Raji (cell line): ENCODE results near the gene CHST1.

Experiments used
- POLR2A ChIP-seq: IDR thresholded peaks from 2 replicates; pipeline ENCODE4 v1.6.1; 2011; ENCODE audit warnings: low read depth, low read length, control low read depth; ENCODE audit not compliant: insufficient read depth

CHST1 gene

DNA sequence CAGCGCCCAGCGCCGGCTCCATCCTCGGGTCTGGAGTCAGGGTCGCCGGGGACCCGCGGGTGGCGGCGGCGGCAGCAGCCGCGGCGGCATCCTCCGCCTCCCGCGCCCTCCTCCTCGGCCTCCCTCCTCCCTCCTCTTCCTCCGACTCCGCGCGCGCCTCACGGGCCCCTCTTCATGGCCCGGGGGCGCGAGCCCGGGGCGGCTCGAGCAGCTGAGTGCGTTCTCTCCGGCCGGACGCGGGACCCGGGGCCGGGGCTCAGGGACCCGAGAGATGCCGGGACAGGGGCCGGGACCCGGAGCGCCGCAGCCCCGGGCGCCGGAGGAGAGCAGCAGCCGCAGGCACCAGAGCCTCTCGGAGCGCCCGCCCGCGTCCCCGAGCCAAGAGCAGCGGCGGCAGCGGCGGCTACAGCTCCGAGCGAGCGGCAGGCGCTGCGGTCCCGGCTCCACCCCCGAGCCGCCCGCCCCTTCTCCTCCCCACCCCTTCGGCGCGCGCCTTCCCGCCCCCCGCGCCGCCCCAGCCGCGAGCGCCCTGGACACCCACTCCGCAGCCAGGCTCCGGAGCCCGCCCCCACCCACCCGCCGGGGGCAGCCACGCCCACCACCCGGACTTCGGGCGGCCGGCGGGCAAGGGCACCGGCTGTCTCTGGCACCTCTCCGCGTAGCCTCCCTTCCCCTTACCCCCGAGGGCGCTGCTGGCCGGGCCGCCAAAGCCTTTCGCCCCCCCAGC, at the start of gene CHST1:
CHST1 (minus strand) TSS at position 417 of the 727 bp plus-strand sequence. CDS start 14,699 bp downstream, outside the sequence.
- TF ChIP-seq POLR2A: no peak

DNA sequence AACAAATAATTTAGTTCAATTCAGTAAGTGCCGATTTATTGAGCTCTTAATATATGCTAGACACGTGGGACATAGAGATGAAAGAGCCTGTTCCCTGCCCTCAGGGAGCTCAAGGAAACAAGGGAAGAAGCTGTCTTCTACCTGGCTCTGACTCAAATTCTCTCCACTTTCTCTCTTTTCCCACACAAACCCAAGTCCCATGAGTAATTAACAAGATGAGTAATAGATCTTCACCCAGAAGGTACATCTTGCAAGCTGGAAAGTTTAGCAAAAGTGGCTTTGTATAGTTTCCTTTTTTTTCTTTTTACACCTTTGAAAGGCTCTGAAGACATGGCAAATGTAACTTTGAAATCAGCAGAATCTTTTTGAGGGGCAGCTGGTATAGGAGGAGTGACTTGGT, 48.2 kb upstream of the CHST1 start:
- TF ChIP-seq POLR2A: no peak

GRCh38 chr11:45710561-45710960, 45.1 kb upstream of the CHST1 start:
- TF ChIP-seq POLR2A: no peak

- TF ChIP-seq POLR2A: no peak
Observed at GRCh38 chr11:45708887-45709663, 43.7 kb upstream of the CHST1 start.

DNA sequence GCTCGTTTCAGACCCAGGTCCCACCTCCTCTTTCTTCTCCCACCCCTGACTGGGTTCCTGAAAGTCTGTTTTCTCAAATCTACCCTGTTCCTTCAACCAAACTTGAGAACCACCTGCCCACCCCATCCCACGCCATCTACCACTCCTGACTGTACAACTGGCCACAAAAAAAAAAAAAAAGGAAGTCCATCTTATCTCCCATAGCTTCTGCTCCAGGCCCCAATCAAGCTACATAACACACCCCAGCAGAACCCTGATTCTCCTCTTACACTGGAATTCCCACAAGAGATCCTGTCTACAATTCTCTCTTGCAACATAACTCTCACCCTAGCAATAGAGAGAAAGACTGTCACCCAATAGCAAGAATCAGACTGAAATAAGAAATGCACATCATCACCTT, 39.2 kb upstream of the CHST1 start:
- TF ChIP-seq POLR2A: no peak

GRCh38 chr11:45704133-45704532, 38.7 kb upstream of the CHST1 start:
- no peak for TF ChIP-seq POLR2A

DNA sequence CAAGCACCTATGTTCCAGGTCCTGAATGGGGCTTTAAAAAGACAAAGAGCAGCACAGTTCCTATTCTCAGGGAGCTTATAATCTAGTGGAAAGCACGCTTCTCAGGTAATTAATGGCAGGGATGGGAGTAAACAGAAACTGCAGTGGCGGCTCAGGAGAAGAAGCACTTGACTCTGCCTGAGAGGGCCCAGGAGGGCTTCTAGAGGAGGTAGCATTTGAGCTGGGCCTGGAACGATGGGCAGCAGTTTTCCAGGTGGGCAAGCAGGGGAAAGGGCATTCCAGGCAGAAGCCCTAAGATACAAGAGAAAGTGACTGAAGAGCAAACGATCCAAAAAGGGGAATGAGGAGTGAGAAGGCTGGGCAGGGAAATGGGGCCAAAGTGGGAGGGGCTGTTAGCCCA, 37.1 kb upstream of the CHST1 start:
- TF ChIP-seq POLR2A: no peak

DNA sequence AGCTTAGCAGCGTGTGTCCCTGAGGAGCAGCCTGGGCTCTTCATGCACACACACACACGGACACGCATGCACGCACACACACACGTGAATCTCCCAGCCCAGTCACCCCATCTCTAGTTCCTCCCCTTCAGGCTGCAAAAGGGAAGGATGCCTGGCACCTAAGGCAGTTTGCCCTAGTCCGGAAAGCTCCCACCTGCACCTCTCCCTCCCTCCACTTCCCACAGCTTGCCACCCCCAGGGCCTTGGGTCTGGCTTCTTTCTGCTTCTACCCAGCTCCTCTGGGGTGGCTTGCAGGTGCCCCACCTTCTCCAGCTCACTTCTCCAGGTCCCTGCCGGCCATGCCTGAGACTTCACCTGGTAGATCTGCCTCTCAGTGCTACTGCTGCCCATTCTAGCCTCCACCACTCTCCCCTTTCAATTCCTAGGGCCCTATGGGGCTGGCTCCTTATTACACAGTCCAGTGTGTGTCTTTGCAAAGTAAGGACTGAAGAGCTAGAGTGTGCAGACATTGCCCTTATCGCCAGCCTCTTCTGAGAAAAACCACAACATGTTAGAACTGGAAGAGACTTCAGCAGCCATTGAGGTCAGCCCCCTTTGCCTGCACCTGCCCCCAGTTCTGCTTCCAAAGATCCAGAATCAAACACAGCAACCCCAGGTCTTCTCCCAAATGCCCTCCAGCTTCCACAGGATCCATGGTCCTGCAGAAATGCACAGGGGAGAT, 33.5 kb upstream of the CHST1 start:
- TF ChIP-seq POLR2A: no peak

DNA sequence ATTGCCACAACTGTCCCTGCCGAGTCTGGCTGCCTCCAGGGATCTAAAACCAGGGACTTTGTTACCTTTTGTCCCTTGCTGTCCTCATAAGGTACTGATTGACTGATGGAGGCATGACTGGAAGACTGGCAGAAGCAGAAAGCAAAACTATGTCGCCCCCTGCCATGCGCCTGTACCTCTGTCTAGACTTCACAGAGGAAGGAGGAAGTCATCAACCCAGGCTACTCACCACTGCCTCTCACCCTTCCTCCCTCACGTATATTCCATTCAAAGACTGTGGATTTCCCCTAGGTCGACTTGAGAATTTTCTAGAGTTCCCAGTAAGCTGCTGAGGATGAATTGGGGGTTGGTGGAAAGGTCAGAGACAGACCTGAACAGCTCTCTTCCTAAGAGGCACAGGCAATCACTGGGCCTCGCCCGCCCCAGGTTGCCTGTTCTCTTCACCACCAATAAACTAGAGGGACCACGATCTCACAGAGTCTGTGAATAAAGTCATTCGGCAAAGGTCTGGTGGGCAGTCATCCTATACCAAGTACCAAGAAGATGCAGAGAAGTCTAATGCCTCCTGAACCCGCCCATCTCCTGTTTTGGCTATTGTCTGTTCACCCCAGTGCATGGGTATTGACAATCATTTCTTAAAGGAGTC, 27.5 kb upstream of the CHST1 start:
- no peak for TF ChIP-seq POLR2A

DNA sequence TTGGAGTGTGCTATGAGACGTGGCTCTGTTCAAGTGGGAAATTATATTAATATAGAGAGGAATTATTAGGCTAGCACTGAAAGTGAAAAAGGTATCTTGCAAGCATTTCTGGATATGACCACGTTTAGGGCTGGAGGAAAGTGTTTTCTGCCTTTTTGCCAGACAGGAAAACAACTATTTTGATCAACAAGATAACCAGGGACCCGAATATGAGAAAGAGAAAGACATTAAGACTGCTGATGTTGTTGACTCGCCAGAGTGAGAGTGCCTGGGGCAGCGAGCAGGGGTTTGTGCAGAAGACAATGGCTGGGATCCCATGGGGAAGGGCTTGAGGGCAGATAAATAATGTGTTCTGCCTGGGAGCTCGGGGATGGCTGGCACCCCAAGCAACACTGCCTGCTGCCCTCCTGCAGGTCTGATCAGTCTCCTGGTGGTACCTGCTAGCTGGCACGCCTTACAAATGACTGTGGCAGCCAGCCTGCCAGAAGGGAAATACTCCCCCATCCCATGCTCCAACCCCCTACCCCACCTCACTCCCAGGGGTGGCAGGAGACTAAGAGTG, 23.1 kb upstream of the CHST1 start:
- TF ChIP-seq POLR2A: no peak

DNA sequence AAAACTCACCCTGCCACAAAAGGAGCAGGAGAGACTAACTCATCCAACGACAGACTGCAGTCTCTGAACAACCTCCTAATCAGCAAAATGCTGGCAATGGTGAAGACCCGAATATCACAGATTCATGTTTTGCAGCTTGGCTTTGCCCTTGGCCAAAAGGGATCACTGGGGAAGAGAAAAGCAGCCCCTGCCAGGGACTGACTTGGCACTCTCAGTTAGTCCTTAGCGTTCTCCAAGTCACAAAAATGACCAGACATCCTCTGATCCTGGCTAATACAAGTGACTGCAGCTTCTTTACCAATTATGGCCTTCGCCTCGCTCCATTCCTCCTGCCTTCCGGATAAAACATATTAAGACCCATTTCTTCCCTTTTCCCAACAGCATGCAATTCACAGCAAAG, 22.4 kb upstream of the CHST1 start:
- no peak for TF ChIP-seq POLR2A

GRCh38 chr11:45685964-45686537, 20.6 kb upstream of the CHST1 start:
- no peak for TF ChIP-seq POLR2A

DNA sequence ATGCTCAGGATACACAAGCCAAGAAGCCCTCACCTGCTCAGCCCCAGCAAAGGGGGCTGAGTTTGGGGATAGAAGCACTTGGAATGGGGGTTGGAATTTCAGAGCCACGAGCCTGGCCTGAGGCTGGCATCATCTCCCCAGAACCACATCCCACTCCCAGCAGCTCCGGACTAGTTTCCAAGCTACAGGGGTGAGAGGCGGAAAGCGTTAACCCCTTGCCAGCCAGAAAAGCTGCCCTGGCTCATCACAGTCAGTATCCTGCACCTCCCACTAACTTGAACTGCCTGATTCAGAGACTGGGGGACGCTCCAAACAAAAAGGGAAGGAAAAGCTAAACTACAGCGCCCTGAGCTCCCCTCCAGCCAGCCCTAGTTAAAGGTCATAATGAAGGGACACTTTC, 19.0 kb upstream of the CHST1 start:
- TF ChIP-seq POLR2A: no peak

DNA sequence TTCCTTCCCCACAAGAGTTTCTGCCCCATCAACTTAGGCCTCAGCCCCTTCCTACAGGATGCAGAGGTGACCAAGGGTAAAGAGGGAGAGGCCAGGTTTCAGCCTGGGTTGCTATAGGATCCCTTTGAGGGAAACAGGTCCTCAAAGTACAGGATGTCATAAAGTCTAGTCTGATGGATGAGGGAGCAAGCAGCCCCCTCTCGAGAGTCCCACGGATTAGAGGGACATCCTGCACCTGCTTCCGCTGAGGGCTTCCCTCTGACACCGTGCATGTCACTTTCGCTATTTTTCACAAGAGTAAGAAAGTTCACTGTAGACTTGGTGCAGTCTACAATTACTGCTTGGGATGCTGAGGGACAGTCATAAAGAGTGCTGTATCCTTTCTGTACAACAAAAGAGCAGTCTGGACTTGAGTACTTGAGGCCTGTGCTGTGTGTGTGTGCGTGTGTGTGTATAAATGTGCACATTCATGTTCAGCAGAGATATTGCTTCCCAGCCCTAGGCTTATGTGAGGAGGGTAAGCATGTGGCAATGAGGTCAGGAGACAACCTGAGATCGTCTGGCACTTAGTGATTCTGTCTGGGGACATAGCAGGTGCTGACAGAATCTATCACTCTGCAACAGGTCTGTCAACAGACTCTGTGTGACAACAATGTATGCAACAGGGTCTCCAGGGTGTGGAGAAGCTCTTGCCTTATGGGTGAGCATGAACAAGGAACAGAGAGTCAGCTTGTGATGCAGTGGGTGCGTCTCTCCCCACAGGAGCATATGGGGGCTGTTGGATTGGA, 18.0 kb upstream of the CHST1 start:
- no peak for TF ChIP-seq POLR2A

- no peak for TF ChIP-seq POLR2A
Observed at GRCh38 chr11:45679806-45680205, 14.4 kb upstream of the CHST1 start.
